Measurements from ENCODE around the gene XG. TPM values are rescaled to one million over a fixed set of nuclear protein-coding genes. Genes with fewer than 3 reads are reported as not detected.

The XG gene
- total and polyA plus RNA-seq, 9 of the 15 experiments (the other 6 are each of a cell fraction or from before 2014, with no cell fraction given) = 0.03 to 0.12 TPM; not detected in 7

DNA sequence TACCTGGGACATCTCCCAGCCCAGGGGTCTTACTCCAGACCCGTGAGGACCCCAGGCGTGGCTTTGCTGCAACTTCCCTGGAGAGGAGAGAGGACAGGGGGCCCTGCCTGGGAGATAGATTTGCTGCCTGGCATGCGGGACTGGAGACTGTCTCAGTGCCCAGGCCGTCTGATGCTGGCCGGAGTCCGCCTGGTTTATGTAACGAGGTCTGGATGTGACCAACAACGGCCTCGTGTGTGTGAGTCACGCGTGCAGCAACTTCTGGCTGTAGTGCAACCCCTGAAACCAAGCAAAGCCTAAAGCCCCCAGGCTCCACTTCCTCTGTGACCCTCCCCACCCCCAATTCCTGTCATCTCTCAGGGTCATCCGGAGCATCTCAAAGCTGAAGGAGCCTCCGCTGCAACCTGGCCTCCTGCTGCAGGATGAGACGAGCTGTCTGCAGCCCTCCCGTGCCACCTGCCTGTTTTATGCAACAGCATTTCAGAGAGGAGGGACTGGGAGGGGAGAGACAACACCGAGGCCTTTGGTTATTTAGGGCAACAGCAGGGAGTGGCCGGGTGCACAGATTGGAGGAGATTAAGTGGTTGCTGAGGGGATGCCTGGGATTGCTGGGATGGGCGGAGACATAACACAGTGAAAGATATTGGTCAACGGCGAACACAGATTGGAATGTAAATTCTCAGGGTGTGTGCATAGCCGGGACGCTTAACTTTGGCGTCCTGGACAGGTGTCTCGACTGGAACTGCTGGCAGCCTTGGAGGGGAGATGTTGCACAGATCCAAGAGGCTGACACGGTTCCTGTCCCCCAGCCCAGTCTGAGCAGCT lies 16.0 kb downstream of the XG start:
- WGBS (ENCODE audit: insufficient coverage, low coverage, missing lambda C conversion rate) = 2% methylated on average over 14 of the region's 25 CpGs
- H3K27me3 ChIP-seq (ENCODE audit: control insufficient read depth in 2 of 2, insufficient read depth in 2 of 2, low read length in 2 of 2) = peaks cover 0 to 24% of the 10 kb centered on the region in 2 experiments; a peak in 2 of 5 replicates
- DNase-seq (ENCODE audit: extremely low read depth in 1 of 4, low spot score in 3 of 4) (no peak), FAIRE-seq (no peak), ATAC-seq (peak; percentile 39; the same call in 1 of the 3 replicates)
- H3K4me2 ChIP-seq (ENCODE audit: insufficient read depth, low read length) = no peak overlapping the region
- TF ChIP-seq KDM1A (IDR thresholded peaks at IDR 0.05) (peak; percentile 80 to 81), MAFK (IDR thresholded peaks at IDR 0.05; ENCODE audit: low read length) (no peak), RCOR1 (IDR thresholded peaks at IDR 0.05; ENCODE audit: borderline replicate concordance in 1 of 2, low read depth in 2 of 2, low read length in 2 of 2) (peak; percentile 12 to 84; a peak in 2 of 4 replicates)
- H3K9ac ChIP-seq (ENCODE audit: insufficient read depth in 1 of 2, low read depth in 2 of 2, low read length in 2 of 2) = no peak overlapping the region
- BruUV-seq (replicated peaks) = no TSS peak
- no peak overlapping the region for H2AFZ ChIP-seq (ENCODE audit: low read depth, low read length)
- intact Hi-C loops (cut with micrococcal nuclease) = no loop called here
- H3K4me1 ChIP-seq (replicated peaks in 1 of 2; ENCODE audit: control insufficient read depth in 2 of 2, insufficient read depth in 2 of 2, low read length in 2 of 2) = no peaks in the 10 kb centered on the region
- H3K27ac ChIP-seq (ENCODE audit: extremely low read depth, low read depth, low read length) = no peak overlapping the region
- H3K9me1 ChIP-seq (ENCODE audit: control insufficient read depth, insufficient read depth, low read length) = no peaks in the 10 kb centered on the region
- ChIA-PET CTCF (ENCODE audit: low intra/inter-chr PET ratio) (no interaction called here), POLR2A (no interaction called here)
- no peaks in the 10 kb centered on the region for H3K36me3 ChIP-seq (ENCODE audit: control insufficient read depth, insufficient read depth, low read length)
- in situ Hi-C loops (cut with MboI) = no loop called here
- H4K20me1 ChIP-seq (replicated peaks; ENCODE audit: control insufficient read depth, insufficient read depth, low read length) = no peaks in the 10 kb centered on the region
- H3K9me3 ChIP-seq (replicated peaks; ENCODE audit: control insufficient read depth, insufficient read depth, low read depth, low read length) = no peaks in the 10 kb centered on the region
- H3K4me3 ChIP-seq = no peak overlapping the region
- H3K79me2 ChIP-seq (ENCODE audit: control insufficient read depth, insufficient read depth, low read length) = no peaks in the 10 kb centered on the region

DNA sequence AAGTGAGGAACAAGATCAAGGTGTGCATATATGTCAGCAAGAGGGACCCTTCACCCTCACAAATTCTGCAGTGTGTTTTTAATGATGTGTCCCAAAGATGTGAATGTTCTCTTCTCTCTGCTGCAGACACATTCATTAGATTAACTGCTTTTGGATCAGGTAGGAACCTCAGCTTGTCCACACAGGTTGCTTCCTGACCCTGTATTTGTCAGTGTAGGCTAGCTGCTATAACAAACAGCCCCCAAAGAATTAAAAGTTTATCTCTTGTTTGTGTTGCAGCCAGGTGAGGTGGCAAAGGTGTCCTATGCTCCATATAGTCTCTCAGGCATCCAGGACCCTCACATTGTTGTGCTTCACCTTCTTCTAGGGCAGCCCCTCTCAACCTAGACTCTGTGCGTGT lies 17.8 kb downstream of the XG start:
- TF ChIP-seq CBX8 (IDR thresholded peaks at IDR 0.05; ENCODE audit: borderline replicate concordance, extremely low read depth, low read depth, low read length, poor library complexity, severe bottlenecking) (no peak), ZNF12 (CRISPR knock-in tag; IDR thresholded peaks at IDR 0.05) (0 out of 2 replicates have a peak, but pooled peaks have one; percentile 34)
- H3K36me3 ChIP-seq (ENCODE audit: control insufficient read depth, insufficient read depth, low read length) = no peaks in the 10 kb centered on the region
- BruUV-seq (replicated peaks) = no TSS peak
- DNase-seq (ENCODE audit: extremely low read depth in 1 of 4, low spot score in 3 of 4) (no peak), ATAC-seq (no peak), FAIRE-seq (no peak)
- H2AFZ ChIP-seq (ENCODE audit: low read depth, low read length) = no peak overlapping the region
- ChIA-PET CTCF (ENCODE audit: low intra/inter-chr PET ratio) (no interaction called here), POLR2A (no interaction called here)
- no CpG with 5 or more reads among the region's 1 CpG for WGBS (ENCODE audit: insufficient coverage, low coverage, missing lambda C conversion rate)
- H3K9me1 ChIP-seq (ENCODE audit: control insufficient read depth, insufficient read depth, low read length) = no peaks in the 10 kb centered on the region
- intact Hi-C loops (cut with micrococcal nuclease) = no loop called here
- no peak overlapping the region for H3K27ac ChIP-seq (ENCODE audit: extremely low read depth, low read depth, low read length)
- no peaks in the 10 kb centered on the region for H3K4me1 ChIP-seq (replicated peaks in 1 of 2; ENCODE audit: control insufficient read depth in 2 of 2, insufficient read depth in 2 of 2, low read length in 2 of 2)
- H3K4me3 ChIP-seq = no peak overlapping the region
- in situ Hi-C loops (cut with MboI) = no loop called here
- H4K20me1 ChIP-seq (replicated peaks; ENCODE audit: control insufficient read depth, insufficient read depth, low read length) = no peaks in the 10 kb centered on the region
- H3K9me3 ChIP-seq (replicated peaks; ENCODE audit: control insufficient read depth, insufficient read depth, low read depth, low read length) = no peaks in the 10 kb centered on the region
- H3K4me2 ChIP-seq (ENCODE audit: insufficient read depth, low read length) = no peak overlapping the region
- no peak overlapping the region for H3K9ac ChIP-seq (ENCODE audit: insufficient read depth in 1 of 2, low read depth in 2 of 2, low read length in 2 of 2)
- H3K27me3 ChIP-seq (ENCODE audit: control insufficient read depth in 2 of 2, insufficient read depth in 2 of 2, low read length in 2 of 2) = peaks cover 0 to 22% of the 10 kb centered on the region in 2 experiments; a peak in 2 of 5 replicates
- no peaks in the 10 kb centered on the region for H3K79me2 ChIP-seq (ENCODE audit: control insufficient read depth, insufficient read depth, low read length)
